ENCODE results near the gene MYH16. TPM values are rescaled to one million over a fixed set of nuclear protein-coding genes. Genes with fewer than 3 reads are reported as not detected.

The MYH16 gene
- total and polyA plus RNA-seq, 10 of the 15 experiments (the other 5 are each of a cell fraction or from before 2014, with no cell fraction given) = 0.03 to 0.33 (median 0.04) TPM; not detected in 3

DNA sequence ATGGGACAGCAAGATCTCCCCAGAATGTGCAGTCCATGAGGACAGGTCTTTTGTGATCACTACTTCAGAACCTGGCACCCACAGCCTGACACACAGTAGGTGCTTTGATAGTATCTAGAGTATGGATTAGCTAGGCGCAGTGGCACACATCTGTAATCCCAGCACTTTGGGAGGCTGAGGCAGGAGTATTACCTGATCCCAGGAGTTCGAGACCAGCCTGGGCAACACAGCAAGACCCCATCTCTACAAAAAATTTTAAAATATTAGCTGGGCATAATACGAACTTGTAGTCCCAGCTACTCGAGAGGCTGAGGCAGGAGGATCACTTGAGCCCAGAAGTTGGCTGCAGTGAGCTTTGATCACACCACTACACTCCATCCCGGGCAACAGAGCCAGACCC lies 79.6 kb downstream of the MYH16 start:
- ATAC-seq (no peak), FAIRE-seq (no peak), DNase-seq (ENCODE audit: low read depth, low spot score) (no peak)
- H3K79me2 ChIP-seq (ENCODE audit: control insufficient read depth, insufficient read depth, low read length) = no peaks in the 10 kb centered on the region
- ChIA-PET POLR2A (interaction anchor here (0.5 to 1.1 kb wide), 2 partner anchors 22 to 931 kb away, joined by 3 to 4 read pairs; no protein-coding TSS in a partner anchor), CTCF (interaction anchor here (1.1 to 1.2 kb wide), 2 partner anchors 14 to 15 kb away, joined by 3 read pairs; no protein-coding TSS in a partner anchor), SMC1A (ENCODE audit: uncharacterized antibody, unreplicated experiment) (interaction anchor here (1.0 to 1.3 kb wide), 2 partner anchors 12 to 55 kb away, joined by 3 read pairs; no protein-coding TSS in a partner anchor), RAD21 (ENCODE audit: unreplicated experiment) (no interaction called here)
- intact Hi-C loops (cut with micrococcal nuclease; ENCODE audit: unreplicated experiment) (no loop called here), in situ Hi-C loops (cut with MboI) (no loop called here)
- no peak overlapping the region for H3K4me2 ChIP-seq (ENCODE audit: control insufficient read depth, insufficient read depth)
- no peaks in the 10 kb centered on the region for H3K27me3 ChIP-seq (replicated peaks in 1 of 2; ENCODE audit: control insufficient read depth in 2 of 2, insufficient read depth in 2 of 2, low read length in 1 of 2)
- H3K4me3 ChIP-seq = no peak overlapping the region
- no peak overlapping the region for H3K9ac ChIP-seq (ENCODE audit: control insufficient read depth, insufficient read depth, low read length)
- no peaks in the 10 kb centered on the region for H3K9me3 ChIP-seq (replicated peaks; ENCODE audit: control insufficient read depth, insufficient read depth, low read length)
- peaks cover 15 to 20% of the 10 kb centered on the region in 2 experiments for H3K36me3 ChIP-seq (ENCODE audit: control insufficient read depth in 2 of 2, insufficient read depth in 2 of 2, low read length in 1 of 2)
- BruUV-seq (replicated peaks) = no TSS peak
- no peaks in the 10 kb centered on the region for H4K20me1 ChIP-seq (ENCODE audit: control insufficient read depth, insufficient read depth)
- no peak overlapping the region for H2AFZ ChIP-seq (ENCODE audit: control insufficient read depth, low read depth, low read length)
- WGBS (ENCODE audit: insufficient coverage, insufficient replicate concordance, low lambda C conversion rate, missing lambda C conversion rate) = 100% methylated on average over 4 of the region's 5 CpGs
- TF ChIP-seq NFYB (IDR thresholded peaks at IDR 0.05; ENCODE audit: insufficient read depth, low read depth, low read length) = no peak
- TF ChIP-seq, protein P1, sequence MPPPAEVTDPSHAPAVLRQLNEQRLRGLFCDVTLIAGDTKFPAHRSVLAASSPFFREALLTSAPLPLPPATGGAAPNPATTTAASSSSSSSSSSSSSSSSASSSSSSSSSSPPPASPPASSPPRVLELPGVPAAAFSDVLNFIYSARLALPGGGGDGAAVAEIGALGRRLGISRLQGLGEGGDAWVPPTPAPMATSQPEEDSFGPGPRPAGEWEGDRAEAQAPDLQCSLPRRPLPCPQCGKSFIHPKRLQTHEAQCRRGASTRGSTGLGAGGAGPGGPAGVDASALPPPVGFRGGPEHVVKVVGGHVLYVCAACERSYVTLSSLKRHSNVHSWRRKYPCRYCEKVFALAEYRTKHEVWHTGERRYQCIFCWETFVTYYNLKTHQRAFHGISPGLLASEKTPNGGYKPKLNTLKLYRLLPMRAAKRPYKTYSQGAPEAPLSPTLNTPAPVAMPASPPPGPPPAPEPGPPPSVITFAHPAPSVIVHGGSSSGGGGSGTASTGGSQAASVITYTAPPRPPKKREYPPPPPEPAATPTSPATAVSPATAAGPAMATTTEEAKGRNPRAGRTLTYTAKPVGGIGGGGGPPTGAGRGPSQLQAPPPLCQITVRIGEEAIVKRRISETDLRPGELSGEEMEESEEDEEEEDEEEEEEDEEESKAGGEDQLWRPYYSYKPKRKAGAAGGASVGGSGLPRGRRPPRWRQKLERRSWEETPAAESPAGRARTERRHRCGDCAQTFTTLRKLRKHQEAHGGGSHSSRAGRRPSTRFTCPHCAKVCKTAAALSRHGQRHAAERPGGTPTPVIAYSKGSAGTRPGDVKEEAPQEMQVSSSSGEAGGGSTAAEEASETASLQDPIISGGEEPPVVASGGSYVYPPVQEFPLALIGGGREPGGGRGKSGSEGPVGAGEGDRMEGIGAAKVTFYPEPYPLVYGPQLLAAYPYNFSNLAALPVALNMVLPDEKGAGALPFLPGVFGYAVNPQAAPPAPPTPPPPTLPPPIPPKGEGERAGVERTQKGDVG (CRISPR knock-in tag; IDR thresholded peaks at IDR 0.05) = no peak
- no peak overlapping the region for H3K27ac ChIP-seq (ENCODE audit: control insufficient read depth, insufficient read depth)
- H3K4me1 ChIP-seq (ENCODE audit: control insufficient read depth, insufficient read depth, low read length) = no peaks in the 10 kb centered on the region

DNA sequence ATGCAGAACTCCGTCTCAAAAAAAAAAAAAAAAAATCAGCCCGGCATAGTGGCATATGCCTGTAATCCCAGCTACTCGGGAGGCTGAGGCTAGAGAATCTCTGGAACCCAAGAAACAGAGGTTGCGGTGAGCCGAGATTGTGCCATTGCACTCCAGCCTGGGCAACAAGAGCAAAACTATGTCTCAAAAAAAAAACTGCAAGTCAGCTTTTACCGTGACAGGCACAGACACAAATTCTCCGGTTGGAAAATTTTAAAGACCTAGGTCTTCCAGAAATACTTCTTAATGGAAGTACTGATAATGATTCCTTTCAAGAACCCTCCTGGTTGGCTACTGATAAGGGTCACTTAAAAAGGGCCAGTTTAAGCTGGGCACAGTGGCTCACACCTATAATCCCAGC lies 82.5 kb downstream of the MYH16 start:
- Histone ChIP-seq H3K4me2 (ENCODE audit: control insufficient read depth, insufficient read depth) (no peak overlapping the region), H3K4me3 (no peak overlapping the region), H3K36me3 (ENCODE audit: control insufficient read depth in 2 of 2, insufficient read depth in 2 of 2, low read length in 1 of 2) (peaks cover 25 to 29% of the 10 kb centered on the region in 2 experiments), H3K9me3 (replicated peaks; ENCODE audit: control insufficient read depth, insufficient read depth, low read length) (no peaks in the 10 kb centered on the region), H4K20me1 (ENCODE audit: control insufficient read depth, insufficient read depth) (no peaks in the 10 kb centered on the region), H3K27me3 (replicated peaks in 1 of 2; ENCODE audit: control insufficient read depth in 2 of 2, insufficient read depth in 2 of 2, low read length in 1 of 2) (no peaks in the 10 kb centered on the region), H3K79me2 (ENCODE audit: control insufficient read depth, insufficient read depth, low read length) (no peaks in the 10 kb centered on the region), H2AFZ (ENCODE audit: control insufficient read depth, low read depth, low read length) (no peak overlapping the region), H3K27ac (ENCODE audit: control insufficient read depth, insufficient read depth) (no peak overlapping the region), H3K9ac (ENCODE audit: control insufficient read depth, insufficient read depth, low read length) (no peak overlapping the region), H3K4me1 (ENCODE audit: control insufficient read depth, insufficient read depth, low read length) (no peaks in the 10 kb centered on the region)
- no TSS peak for BruUV-seq (replicated peaks)
- DNase-seq (ENCODE audit: low read depth, low spot score) (no peak), ATAC-seq (no peak), FAIRE-seq (no peak)
- WGBS (ENCODE audit: insufficient coverage, insufficient replicate concordance, low lambda C conversion rate, missing lambda C conversion rate) = over 99% methylated on average over 6 of the region's 7 CpGs
- TF ChIP-seq ZNF687 (IDR thresholded peaks at IDR 0.05) (no peak), POLR2A (IDR thresholded peaks at IDR 0.05; ENCODE audit: low read depth, low read length) (no peak), CHD2 (IDR thresholded peaks at IDR 0.05; ENCODE audit: borderline replicate concordance, low read depth, low read length) (no peak), HCFC1 (IDR thresholded peaks at IDR 0.05; ENCODE audit: low read length) (no peak)
- TF ChIP-seq, protein P2, sequence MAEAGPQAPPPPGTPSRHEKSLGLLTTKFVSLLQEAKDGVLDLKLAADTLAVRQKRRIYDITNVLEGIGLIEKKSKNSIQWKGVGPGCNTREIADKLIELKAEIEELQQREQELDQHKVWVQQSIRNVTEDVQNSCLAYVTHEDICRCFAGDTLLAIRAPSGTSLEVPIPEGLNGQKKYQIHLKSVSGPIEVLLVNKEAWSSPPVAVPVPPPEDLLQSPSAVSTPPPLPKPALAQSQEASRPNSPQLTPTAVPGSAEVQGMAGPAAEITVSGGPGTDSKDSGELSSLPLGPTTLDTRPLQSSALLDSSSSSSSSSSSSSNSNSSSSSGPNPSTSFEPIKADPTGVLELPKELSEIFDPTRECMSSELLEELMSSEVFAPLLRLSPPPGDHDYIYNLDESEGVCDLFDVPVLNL (IDR thresholded peaks at IDR 0.05; ENCODE audit: low read depth, low read length) = no peak
- intact Hi-C loops (cut with micrococcal nuclease; ENCODE audit: unreplicated experiment) = no loop called here
- RAD21 ChIA-PET (ENCODE audit: unreplicated experiment) = no interaction called here
- SMC1A ChIA-PET (ENCODE audit: uncharacterized antibody, unreplicated experiment) = no interaction called here
- CTCF ChIA-PET = no interaction called here
- POLR2A ChIA-PET = no interaction called here
- in situ Hi-C loops (cut with MboI) = no loop called here
